ENCODE measurements around the gene EML2.
"Not testable (repeated sequence)": the region's sequence is repeated elsewhere in the genome, so short reads cannot be mapped to it uniquely, and the experiment has no call there.

EML2 gene

DNA sequence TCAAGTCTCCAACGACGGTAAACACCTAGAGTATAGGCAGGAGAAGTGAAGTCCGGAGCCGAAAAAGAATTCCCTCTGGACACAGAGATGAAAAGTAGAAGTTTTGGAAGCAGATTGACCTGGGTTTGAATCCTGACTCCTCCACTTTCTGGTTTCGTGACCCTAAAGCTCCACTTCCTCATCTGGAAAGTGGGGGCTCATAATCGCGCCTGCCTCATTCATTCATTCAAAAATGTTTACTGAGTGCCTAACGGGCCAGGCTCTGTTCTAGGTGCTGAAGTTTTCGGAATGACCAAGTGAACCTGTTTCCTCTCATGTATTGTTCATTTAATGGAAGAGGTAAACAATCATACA lies 7.1 kb upstream of the EML2 start:
- DNase-seq (ENCODE audit: low spot score), result no peak

DNA sequence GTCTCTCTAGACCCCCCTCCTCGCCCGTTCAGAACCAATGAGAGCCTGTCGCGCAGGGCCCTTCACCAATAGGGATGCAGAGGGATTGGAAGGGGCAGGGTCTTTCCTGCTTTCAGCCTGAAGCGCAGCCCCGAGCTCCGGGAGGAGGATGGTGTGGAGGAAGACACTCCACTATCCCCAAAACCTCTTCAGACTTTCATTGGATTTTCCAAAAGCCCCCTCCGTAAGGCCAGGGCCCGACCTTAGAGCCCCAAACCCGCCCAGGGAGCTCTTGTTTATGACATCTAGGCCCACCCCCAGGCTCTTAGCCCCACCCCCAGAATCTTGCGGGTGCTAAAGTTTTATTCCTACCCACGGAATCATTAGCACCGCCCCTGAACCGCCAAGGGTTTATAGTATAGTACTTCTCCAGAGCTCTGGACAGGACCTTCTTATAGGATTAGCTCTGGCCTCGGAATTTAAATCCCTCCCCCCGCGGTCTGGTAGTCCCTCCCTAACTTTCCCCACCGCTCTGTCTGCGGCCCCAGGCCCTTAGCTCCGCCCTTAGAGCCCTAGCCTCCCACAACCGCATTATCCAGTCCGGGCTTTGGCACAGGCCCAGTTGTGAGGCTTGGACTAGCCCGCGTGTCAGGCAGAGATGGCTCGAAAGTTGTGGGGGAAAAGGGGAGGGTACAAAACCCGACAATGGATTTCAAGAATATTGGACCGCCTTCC lies 6.6 kb upstream of the EML2 start:
- DNase-seq (ENCODE audit: low spot score), result peak; percentile 90

DNA sequence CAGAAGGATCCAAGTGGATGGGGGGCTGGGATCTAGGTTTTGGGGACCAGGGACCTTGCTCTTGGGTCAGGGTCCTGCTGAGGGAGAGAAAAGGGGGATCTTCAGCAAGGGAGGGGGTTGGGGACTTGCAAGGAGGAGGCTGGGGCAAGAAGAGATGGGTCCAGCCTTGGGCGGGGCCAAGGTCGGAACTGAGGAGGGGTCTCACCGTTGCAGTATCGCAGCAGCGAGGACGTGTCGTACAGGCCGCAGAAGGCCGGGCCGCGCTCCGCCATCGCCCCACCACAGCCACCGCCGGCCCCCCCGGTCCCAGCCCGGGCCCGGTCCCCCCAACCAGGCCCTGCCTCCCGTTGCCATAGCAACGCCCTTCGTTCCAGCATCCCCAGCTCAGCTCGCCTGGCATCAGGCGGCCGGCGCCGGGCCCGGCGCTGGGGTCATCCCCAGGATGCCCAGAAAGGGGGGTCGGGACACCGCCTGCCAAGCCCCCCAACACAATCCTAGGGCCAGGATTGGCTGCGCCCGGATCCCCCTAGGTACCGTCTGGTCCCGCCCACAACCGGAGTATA lies 6.0 kb upstream of the EML2 start:
- DNase-seq (ENCODE audit: low spot score), result no peak

DNA sequence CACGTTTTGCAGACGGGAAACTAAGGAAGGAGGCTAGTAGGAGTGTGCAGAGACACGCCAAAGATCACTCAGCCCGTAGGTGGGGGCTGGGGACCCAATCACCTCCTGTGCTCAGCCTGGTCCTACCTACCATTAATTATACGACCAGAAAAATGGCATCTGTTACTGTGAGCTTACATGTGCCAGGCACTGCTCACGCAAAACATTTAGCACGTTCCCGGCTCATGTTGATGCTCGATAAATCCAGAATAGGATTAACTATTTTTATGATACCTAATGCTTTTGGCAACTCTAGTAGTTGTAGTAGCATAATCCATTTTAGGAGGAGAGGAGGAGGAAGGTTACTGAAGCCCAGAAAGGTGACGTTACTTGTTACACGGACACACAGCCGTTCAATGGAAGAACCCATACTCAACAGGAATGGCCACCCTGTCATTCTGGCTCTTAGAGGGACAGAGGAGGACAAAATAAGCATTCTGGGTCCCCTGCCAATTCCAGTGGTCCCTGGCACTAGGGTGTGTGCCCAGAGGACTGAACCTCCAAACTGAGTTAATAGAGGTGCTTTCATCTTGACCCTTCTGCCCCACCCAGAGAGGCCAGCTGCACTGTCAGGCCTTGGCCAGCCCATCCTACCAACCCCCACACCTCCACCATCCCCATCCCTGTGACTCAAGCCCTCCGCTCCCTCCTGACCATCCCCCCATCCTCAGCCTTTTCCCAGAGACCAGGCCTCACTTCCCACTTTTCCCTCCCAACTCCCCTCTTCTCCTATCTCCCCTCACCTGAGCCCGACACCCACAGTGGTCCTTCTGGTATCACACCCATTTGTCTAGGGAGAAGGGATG lies 5.0 kb upstream of the EML2 start:
- DNase-seq (ENCODE audit: low spot score), result no peak

DNA sequence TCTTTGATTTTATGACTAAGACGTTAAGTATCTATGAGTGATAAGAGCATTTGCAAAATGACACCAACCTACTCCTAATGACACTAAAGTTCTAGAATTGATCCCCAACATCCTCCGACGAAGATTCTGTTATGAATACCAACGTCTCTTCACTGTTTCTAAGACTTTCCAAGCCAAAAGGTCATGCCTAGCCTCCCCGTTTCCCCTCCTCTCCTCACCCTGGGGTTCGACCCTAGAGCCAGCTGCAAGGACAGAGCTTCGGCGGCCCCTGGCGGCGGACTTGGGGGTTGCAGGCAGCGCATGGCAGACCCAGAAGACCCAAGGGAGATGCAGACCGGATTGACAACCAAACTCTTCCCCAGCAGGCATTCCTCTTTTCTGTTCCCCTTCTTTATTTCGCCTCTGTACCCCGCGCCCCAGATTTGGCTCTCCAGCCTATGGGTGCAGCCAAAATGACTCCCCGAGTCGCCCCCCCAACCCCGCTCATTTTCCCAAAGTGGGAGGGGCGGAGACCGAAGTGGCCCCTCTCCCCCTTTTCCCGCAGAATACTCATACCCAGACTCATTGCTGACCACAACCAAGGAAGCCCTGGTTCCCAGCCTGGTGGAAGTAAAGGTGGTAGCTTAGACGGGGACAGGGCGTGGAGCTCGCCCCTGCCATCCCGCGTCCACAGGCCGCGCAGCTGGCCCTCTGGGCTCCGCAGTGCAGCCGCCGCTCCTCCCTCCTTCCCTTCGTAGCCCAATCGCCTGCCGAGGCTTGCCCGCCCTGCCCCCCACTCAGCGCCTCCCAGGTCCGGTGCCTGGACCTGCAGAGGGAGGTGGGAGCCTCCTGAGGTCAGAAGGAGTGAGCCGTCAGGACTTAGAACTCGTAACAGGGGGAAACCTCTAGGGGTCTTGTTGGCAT lies 4.1 kb upstream of the EML2 start:
- DNase-seq (ENCODE audit: low spot score), result peak; percentile 72

GRCh38 chr19:45641274-45642105 lies 2.3 kb upstream of the EML2 start:
- DNase-seq (ENCODE audit: low spot score), result peak; percentile 80

DNA sequence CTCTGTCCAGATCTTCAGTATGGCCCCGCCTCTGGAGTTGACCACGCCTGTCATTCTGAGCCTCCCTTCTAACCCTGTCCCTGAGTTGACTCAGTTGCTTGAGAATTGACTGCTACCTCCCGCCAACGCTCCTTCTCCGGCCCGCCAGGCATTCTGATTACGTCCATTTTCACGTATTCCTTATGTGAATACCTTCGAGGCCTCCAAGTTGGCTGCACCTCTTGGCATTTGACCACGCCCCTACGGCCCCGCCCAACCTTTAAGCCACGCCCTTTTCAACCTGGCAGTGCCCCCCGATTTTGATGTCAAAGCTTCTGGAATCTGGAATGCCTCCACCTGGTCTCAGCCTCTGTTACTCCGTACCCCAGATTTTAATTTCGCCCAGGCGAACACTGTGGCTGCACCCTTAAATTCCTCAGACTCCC lies 1.7 kb upstream of the EML2 start:
- DNase-seq (ENCODE audit: low spot score), result no peak

DNA sequence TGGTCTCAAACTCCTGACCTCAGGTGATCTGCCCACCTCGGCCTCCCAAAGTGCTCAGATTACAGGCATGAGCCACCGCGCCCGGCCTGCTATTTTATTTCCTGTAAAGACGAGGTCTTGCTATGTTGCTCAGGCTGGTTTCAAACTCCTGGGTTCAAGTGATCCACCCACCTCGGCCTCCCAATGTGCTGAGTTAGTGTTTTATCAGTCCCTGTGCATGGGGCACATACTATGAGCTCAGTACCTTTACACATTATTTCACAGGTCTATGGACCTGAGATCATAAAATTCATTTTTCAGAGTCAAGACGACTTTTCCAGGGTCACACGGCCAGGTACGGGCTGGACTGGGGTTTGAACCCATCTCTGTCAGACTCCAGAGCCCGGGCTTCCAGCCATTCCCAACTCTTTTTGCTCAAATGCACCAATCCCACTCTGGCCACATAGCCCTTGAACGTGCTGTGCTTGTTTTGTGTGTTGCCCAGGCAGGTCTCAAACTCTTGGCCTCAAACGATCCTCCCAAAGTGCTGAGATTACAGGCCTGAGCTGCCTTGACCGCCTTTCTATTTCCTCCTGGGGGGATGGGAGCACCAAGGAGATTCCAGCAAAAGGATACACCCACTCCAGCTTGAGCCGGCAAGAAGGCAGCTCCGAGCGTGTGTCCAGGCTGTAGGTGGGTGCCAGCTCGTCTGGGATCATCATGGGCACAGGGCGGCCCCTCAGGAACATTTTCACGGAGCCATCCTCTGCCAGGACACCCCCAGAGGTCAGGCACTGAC lies 1.1 kb downstream of the EML2 start:
- no peak for DNase-seq (ENCODE audit: low spot score)

GRCh38 chr19:45636902-45637301 lies 2.3 kb downstream of the EML2 start:
- no peak for DNase-seq (ENCODE audit: low spot score)

- DNase-seq (ENCODE audit: low spot score), result no peak
Observed at GRCh38 chr19:45636275-45636674, 2.9 kb downstream of the EML2 start.

- DNase-seq (ENCODE audit: low spot score), result peak; percentile 97
Observed at GRCh38 chr19:45632468-45633196, 6.6 kb downstream of the EML2 start.

DNA sequence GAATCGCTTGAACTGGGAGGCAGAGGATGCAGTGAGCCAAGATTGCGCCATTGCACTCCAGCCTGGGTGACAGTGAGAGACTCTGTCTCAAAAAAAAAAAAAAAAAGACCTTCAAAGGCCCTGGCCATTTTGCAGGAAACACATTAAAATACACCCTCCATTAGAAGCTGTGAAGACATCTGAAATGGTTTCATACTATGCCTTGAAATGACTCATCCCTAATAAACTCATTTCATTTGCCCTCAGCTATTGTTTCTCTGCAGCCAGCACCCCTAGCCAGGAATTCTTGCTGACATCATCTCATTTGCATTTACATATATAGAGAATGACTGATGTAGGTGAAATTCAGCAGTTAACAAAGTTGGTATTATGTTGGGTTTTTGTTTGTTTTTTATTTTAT lies 8.7 kb downstream of the EML2 start:
- no peak for DNase-seq (ENCODE audit: low spot score)

- no peak for DNase-seq (ENCODE audit: low spot score)
Observed at GRCh38 chr19:45629704-45630103, 9.5 kb downstream of the EML2 start.

GRCh38 chr19:45628219-45628618 lies 11.0 kb downstream of the EML2 start:
- not testable (repeated sequence) for DNase-seq (ENCODE audit: low spot score)

- no peak for DNase-seq (ENCODE audit: low spot score)
Observed at GRCh38 chr19:45623984-45624383, 15.2 kb downstream of the EML2 start.

GRCh38 chr19:45621976-45622503 lies 17.2 kb downstream of the EML2 start:
- no peak for DNase-seq (ENCODE audit: low spot score)

DNA sequence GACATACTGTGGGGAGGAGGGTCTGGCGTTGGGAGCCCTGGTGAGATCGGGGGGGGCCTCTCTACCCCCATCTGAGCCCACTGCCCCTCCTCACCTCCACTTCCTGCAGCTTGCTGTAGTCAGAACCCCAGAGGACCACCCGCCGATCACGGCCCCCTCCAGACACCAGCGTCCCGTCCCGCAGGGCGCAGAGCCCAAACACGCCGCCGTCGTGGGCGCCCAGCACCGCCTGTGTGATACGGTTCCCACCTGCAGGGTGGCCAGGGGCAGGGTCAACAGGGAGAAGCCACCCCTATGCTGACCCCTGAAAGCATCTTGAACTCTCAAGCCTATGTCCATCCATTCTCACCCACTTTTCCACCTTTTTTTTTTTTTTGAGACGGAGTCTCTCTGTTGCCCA lies 17.8 kb downstream of the EML2 start:
- no peak for DNase-seq (ENCODE audit: low spot score)

GRCh38 chr19:45616704-45617017 lies 22.5 kb downstream of the EML2 start:
- no peak for DNase-seq (ENCODE audit: low spot score)

GRCh38 chr19:45615795-45616703 lies 23.1 kb downstream of the EML2 start:
- DNase-seq (ENCODE audit: low spot score), result peak; percentile 95

Data from iPS-NIHi11 (cell line).